ENCODE results near the gene LHFPL3.

DNA sequence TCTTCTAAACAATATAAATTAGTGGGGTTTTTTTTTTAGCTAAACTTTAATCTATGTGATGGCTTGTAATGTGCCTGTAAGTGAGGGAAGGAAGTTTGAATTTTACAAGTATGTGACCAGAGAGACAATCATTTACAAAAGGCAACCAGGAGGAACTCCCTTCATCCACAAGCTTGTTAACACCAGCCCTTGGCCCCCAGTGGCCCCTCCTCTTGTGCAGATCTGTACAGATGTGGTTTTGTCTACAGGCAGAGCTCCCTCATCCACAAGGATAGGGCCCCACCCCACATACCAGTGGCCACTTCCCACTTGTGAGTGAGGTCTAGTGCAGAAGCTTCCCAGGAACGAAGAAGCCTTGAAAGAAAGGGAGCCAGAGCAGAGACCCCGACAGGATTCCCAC, 451.5 kb downstream of the LHFPL3 start:
- TF ChIP-seq, protein P1, sequence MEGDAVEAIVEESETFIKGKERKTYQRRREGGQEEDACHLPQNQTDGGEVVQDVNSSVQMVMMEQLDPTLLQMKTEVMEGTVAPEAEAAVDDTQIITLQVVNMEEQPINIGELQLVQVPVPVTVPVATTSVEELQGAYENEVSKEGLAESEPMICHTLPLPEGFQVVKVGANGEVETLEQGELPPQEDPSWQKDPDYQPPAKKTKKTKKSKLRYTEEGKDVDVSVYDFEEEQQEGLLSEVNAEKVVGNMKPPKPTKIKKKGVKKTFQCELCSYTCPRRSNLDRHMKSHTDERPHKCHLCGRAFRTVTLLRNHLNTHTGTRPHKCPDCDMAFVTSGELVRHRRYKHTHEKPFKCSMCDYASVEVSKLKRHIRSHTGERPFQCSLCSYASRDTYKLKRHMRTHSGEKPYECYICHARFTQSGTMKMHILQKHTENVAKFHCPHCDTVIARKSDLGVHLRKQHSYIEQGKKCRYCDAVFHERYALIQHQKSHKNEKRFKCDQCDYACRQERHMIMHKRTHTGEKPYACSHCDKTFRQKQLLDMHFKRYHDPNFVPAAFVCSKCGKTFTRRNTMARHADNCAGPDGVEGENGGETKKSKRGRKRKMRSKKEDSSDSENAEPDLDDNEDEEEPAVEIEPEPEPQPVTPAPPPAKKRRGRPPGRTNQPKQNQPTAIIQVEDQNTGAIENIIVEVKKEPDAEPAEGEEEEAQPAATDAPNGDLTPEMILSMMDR (IDR thresholded peaks at IDR 0.05 in 4 of 5, conservative IDR thresholded peaks at IDR 0.05 in 1 of 5) = no peak
- no peak for TF ChIP-seq POLR2A (IDR thresholded peaks at IDR 0.05)
